ENCODE measurements around the gene USH1C.

The USH1C gene

DNA sequence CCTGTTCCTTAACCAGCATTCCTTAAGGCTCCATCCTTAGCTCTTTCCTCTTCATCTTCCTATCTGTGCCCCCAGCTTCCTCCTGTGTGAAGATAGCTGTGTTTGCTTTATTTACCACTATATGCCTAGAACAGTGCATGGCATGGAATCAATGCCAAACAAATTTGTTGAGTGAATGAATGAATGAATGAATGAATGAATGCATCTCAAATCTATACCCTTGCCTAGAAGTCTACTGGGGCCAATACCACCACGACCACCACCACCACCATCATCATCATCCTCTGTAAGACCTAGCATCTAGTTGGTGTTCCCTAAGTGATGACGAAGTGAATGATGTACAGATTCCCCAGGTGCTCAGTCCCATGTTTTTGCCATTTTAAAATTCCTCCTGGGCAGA, 2.0 kb upstream of the USH1C start:
- Histone ChIP-seq H3K9ac (ENCODE audit: insufficient read length) (no peak overlapping the region), H3K9me3 (ENCODE audit: low read depth, low read length) (no peaks in the 10 kb centered on the region), H3K27ac (no peak overlapping the region), H3K36me3 (ENCODE audit: insufficient read depth, low read length) (no peaks in the 10 kb centered on the region), H3K4me3 (no peak overlapping the region)
- TF ChIP-seq EZH2 (IDR thresholded peaks at IDR 0.05), result no peak
- TF ChIP-seq POLR2AphosphoS5 (IDR thresholded peaks at IDR 0.05; ENCODE audit: borderline replicate concordance, low read depth, low read length), result no peak
- TF ChIP-seq FOXP2 (optimal IDR thresholded peaks at IDR 0.05; ENCODE audit: control extremely low read depth, extremely low read length, insufficient read depth), result no peak
- DNase-seq (ENCODE audit: low read depth, low spot score), result no peak

DNA sequence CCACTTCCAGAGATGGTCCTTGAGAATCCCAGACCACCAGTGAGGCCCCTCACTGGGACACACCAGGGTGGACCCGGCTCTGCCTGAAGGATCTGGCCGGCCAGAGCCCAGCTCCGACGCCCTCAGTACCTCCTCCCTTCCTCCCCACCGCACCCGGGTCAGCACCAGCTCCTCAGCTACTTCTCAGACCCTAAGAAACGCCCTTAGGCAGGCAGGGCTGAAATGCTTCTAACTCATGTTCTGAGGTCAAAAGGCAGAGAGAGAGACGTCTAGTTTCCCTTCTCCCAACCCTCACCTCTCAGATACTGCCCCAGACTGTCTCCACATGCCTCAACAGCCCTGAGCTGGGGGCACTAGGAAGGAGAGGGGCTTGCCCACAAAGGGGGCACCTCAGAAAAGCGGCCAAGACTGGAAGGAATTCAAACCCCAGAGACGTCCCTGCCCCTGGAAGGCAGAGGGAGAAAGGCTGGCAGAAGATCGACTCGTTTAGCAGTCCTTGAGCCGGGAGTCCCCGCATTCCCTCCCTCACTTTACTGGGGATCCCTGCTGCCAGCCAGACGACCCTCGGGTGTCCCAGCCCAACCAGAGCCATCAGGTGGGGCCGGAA, 539 bp downstream of the USH1C start:
- Histone ChIP-seq H3K36me3 (ENCODE audit: insufficient read depth, low read length) (no peaks in the 10 kb centered on the region), H3K4me3 (no peak overlapping the region), H3K27ac (no peak overlapping the region), H3K9ac (ENCODE audit: insufficient read length) (no peak overlapping the region), H3K9me3 (ENCODE audit: low read depth, low read length) (no peaks in the 10 kb centered on the region)
- no peak for TF ChIP-seq EZH2 (IDR thresholded peaks at IDR 0.05)
- no peak for DNase-seq (ENCODE audit: low read depth, low spot score)

DNA sequence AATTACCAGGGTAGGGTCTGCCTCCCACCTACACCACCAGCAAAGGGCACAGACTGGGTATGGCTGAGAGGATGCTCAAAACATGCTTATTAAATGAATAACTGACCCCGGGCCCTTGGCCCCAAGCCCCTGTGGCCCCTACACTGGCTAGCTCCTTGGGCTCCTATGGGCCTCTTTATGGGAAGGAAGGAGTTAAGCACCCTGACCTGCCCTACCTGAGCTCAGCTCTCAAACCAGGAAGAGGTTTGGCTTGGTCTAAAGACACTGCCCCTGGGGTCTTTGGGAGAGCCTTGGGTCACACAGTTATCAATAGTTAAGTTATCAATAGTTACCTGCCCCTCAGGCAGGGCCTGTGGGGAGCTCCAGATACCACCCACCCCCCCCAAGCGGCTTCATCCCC, 1.2 kb downstream of the USH1C start:
- TF ChIP-seq FOXP2 (optimal IDR thresholded peaks at IDR 0.05; ENCODE audit: control extremely low read depth, extremely low read length, insufficient read depth) (no peak), POLR2AphosphoS5 (IDR thresholded peaks at IDR 0.05; ENCODE audit: borderline replicate concordance, low read depth, low read length) (no peak), EZH2 (IDR thresholded peaks at IDR 0.05) (no peak)

DNA sequence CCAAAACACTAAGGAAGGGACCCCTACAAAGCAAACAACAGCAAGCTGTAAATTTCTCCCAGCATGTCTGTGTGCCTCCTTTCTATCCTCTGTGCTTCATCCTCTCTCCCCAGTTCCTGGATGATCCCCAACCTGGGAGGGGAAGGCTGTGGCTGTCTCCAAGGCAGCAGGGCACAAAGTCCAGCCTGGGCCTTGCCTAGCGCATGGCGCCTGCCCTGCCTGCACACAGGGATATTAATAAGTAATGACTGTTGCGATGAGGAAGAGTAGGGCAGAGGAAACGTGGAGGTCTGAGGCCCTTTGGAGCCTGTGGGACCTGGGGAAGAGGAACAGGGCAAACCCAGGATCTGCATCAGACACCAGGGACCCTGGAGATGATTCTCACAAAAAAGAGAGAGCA, 2.0 kb downstream of the USH1C start:
- no peaks in the 10 kb centered on the region for H3K36me3 ChIP-seq (ENCODE audit: insufficient read depth, low read length)
- TF ChIP-seq POLR2AphosphoS5 (IDR thresholded peaks at IDR 0.05; ENCODE audit: borderline replicate concordance, low read depth, low read length), result no peak
- no peak for TF ChIP-seq EZH2 (IDR thresholded peaks at IDR 0.05)
- TF ChIP-seq FOXP2 (optimal IDR thresholded peaks at IDR 0.05; ENCODE audit: control extremely low read depth, extremely low read length, insufficient read depth), result no peak
- H3K4me3 ChIP-seq, result no peak overlapping the region
- H3K9ac ChIP-seq (ENCODE audit: insufficient read length), result no peak overlapping the region
- no peak for DNase-seq (ENCODE audit: low read depth, low spot score)
- H3K9me3 ChIP-seq (ENCODE audit: low read depth, low read length), result no peaks in the 10 kb centered on the region
- no peak overlapping the region for H3K27ac ChIP-seq

More for the DNA sequence above, 1.2 kb downstream of the USH1C start:
- H3K9ac ChIP-seq (ENCODE audit: insufficient read length), result no peak overlapping the region
- H3K27ac ChIP-seq, result no peak overlapping the region
- H3K36me3 ChIP-seq (ENCODE audit: insufficient read depth, low read length), result no peaks in the 10 kb centered on the region
- DNase-seq (ENCODE audit: low read depth, low spot score), result no peak
- no peak overlapping the region for H3K4me3 ChIP-seq
- H3K9me3 ChIP-seq (ENCODE audit: low read depth, low read length), result no peaks in the 10 kb centered on the region

DNA sequence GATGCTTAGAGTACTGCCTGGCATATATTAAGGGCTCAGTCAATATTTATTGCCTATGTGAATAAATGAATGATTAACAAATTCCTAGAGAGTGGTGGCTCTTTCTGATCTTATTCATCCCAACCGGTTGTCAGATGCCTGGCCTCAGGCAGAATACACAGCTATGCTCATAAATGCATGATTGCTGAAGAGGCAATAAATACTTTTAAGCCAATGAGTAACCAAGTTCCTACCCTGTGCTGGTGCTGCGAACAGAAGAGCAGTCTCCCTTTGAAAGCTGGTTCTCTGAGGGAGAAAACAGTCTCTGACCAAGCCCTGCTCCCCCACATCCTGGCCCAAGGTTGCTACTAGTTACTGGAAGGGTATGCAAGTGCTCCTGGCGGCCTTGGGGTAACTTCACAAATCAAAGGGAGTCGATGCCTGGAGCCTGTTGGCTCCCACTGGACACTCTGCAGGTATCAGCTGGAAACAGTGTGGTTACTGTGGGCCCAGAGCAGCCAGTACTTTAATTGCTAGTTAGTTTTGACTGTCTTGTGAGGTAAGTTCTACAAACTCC, 2.8 kb downstream of the USH1C start:
- TF ChIP-seq POLR2AphosphoS5 (IDR thresholded peaks at IDR 0.05; ENCODE audit: borderline replicate concordance, low read depth, low read length), result no peak
- no peak for TF ChIP-seq EZH2 (IDR thresholded peaks at IDR 0.05)
- no peak for TF ChIP-seq FOXP2 (optimal IDR thresholded peaks at IDR 0.05; ENCODE audit: control extremely low read depth, extremely low read length, insufficient read depth)
- no peak for DNase-seq (ENCODE audit: low read depth, low spot score)
- Histone ChIP-seq H3K9me3 (ENCODE audit: low read depth, low read length) (no peaks in the 10 kb centered on the region), H3K27ac (no peak overlapping the region), H3K9ac (ENCODE audit: insufficient read length) (no peak overlapping the region), H3K36me3 (ENCODE audit: insufficient read depth, low read length) (no peaks in the 10 kb centered on the region), H3K4me3 (no peak overlapping the region)

DNA sequence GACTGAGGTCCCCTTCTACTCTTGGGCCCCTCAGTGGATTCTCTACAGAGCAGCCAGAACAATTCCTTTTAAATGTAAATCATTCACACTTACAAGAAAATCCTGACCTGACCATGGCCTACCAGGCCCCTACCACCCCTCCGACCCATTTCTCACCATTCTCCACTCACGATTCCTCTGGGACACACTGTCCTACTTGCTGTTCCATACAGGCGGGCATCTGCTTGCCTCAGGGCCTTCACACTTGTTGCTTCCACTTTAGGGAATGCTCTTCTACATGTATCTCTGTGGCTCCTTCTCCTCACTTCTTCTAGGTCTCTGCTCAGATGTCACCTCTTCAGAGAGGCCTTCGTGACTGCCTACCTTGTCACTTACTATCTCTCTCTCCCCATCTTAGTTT, 3.4 kb downstream of the USH1C start:
- no peak for TF ChIP-seq POLR2AphosphoS5 (IDR thresholded peaks at IDR 0.05; ENCODE audit: borderline replicate concordance, low read depth, low read length)
- DNase-seq (ENCODE audit: low read depth, low spot score), result no peak
- Histone ChIP-seq H3K36me3 (ENCODE audit: insufficient read depth, low read length) (no peaks in the 10 kb centered on the region), H3K4me3 (no peak overlapping the region), H3K9me3 (ENCODE audit: low read depth, low read length) (no peaks in the 10 kb centered on the region), H3K9ac (ENCODE audit: insufficient read length) (no peak overlapping the region), H3K27ac (no peak overlapping the region)

DNA sequence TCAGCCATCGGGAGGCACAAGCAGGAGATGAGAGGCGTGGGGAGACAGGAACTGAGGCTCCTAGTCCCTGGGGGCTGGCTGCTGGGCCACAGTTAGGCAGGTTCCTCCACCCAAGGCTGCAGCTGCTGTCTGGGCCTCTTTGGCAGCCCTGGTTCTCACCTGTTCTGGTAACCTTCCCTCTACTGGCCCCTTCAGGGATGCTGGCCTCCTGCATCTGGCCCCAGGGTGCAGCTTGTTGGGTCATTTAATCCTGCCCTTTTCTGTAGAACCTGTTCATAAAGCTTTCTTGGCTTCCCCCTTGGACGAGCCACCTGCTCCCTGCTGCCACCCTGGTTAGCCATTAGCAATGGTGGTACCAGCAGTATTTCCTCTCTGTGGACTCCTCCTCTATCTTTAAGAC, 5.5 kb downstream of the USH1C start:
- Histone ChIP-seq H3K9ac (ENCODE audit: insufficient read length) (no peak overlapping the region), H3K36me3 (ENCODE audit: insufficient read depth, low read length) (no peaks in the 10 kb centered on the region), H3K27ac (no peak overlapping the region), H3K4me3 (no peak overlapping the region), H3K9me3 (ENCODE audit: low read depth, low read length) (no peaks in the 10 kb centered on the region)
- TF ChIP-seq FOXP2 (optimal IDR thresholded peaks at IDR 0.05; ENCODE audit: control extremely low read depth, extremely low read length, insufficient read depth) (no peak), POLR2AphosphoS5 (IDR thresholded peaks at IDR 0.05; ENCODE audit: borderline replicate concordance, low read depth, low read length) (no peak), EZH2 (IDR thresholded peaks at IDR 0.05) (no peak)
- DNase-seq (ENCODE audit: low read depth, low spot score), result no peak

DNA sequence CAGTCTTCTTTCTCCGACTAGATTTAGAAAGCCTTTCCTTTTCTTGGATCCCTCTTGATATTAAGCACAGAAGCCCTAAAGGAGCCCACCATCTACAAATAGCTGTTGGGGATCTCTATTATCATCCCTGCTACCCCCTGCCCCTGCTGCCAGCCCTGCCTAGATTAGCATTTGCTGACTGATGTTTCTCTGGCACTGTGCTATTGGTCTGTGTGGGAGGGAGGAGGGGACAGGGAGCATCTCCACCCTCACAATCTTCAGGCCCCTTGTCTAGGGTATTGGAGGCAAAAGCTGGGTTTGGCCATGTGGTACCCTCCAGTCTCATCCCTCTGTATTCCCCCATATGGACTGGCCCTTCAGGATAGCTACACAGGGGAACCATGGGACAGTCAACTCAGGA, 6.2 kb downstream of the USH1C start:
- H3K9me3 ChIP-seq (ENCODE audit: low read depth, low read length), result no peaks in the 10 kb centered on the region
- H3K27ac ChIP-seq, result no peak overlapping the region
- H3K36me3 ChIP-seq (ENCODE audit: insufficient read depth, low read length), result no peaks in the 10 kb centered on the region
- H3K9ac ChIP-seq (ENCODE audit: insufficient read length), result no peak overlapping the region
- H3K4me3 ChIP-seq, result no peak overlapping the region
- TF ChIP-seq FOXP2 (optimal IDR thresholded peaks at IDR 0.05; ENCODE audit: control extremely low read depth, extremely low read length, insufficient read depth) (no peak), EZH2 (IDR thresholded peaks at IDR 0.05) (no peak), POLR2AphosphoS5 (IDR thresholded peaks at IDR 0.05; ENCODE audit: borderline replicate concordance, low read depth, low read length) (no peak)
- DNase-seq (ENCODE audit: low read depth, low spot score), result no peak

DNA sequence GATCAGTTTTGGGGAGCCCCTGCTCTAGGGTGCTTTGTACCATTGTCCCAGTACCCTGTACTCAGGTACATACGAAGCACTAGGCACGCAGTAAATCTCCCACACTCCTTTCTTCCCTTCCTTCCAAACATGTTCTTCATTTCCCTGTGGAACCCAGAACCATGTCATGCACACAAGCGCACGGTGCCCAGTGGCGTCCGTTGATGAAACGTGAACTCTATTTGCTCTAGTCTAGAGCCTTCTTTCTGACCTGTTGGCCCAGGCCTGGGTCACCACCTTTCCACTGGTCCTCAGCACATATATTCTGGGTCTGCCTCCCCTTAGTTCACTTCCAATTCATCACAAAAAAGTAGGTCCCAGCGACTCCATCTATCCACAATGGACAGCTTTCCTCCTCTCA, 7.0 kb downstream of the USH1C start:
- no peak for DNase-seq (ENCODE audit: low read depth, low spot score)
- Histone ChIP-seq H3K4me3 (no peak overlapping the region), H3K27ac (no peak overlapping the region), H3K9ac (ENCODE audit: insufficient read length) (no peak overlapping the region), H3K9me3 (ENCODE audit: low read depth, low read length) (no peaks in the 10 kb centered on the region), H3K36me3 (ENCODE audit: insufficient read depth, low read length) (no peaks in the 10 kb centered on the region)
- TF ChIP-seq EZH2 (IDR thresholded peaks at IDR 0.05) (no peak), FOXP2 (optimal IDR thresholded peaks at IDR 0.05; ENCODE audit: control extremely low read depth, extremely low read length, insufficient read depth) (no peak), POLR2AphosphoS5 (IDR thresholded peaks at IDR 0.05; ENCODE audit: borderline replicate concordance, low read depth, low read length) (no peak)
